HT-29 (cell line): Measurements from ENCODE around the gene BAK1. TPM values are rescaled to one million over a fixed set of nuclear protein-coding genes. Genes with fewer than 3 reads are reported as not detected.
A peak's percentile ranks its signal among the peaks of the same experiment; 100 is the strongest.

Experiments used
- DNase-seq: peaks from one replicate; pipeline ENCODE4 v3.0.0-alpha.2; 2015; ENCODE audit warnings: low spot score
- total RNA-seq: library from RNA; depleted of rRNA; stranded (reverse); fragments of >200 nt; shearing (Covaris generic); gene quantifications from 2 replicates; pipeline ENCODE4 v1.2.3, GENCODE V29; 2014

Gene BAK1
- total RNA-seq, 1 experiment from 2014 or later = 27.8 TPM

DNA sequence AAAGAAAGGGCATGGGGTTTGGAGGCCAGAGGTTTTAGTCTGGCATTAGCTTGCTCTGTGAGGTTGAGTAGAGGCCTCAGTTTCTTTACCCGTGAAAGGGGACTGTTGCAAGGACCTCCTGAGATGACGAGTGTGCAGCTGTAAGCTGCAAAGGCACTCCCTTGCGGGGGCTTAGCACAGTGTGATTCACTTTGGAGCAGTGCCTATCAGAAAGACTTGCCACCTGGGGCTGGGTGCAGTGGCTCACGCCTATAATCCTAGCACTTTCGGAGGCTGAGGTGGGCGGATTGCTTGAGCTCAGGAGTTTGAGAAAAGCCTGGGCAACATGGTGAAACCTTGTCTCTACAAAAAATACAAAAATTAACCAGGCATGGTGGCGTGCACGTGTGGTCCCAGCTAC, 7.5 kb upstream of the BAK1 start:
- no peak for DNase-seq

DNA sequence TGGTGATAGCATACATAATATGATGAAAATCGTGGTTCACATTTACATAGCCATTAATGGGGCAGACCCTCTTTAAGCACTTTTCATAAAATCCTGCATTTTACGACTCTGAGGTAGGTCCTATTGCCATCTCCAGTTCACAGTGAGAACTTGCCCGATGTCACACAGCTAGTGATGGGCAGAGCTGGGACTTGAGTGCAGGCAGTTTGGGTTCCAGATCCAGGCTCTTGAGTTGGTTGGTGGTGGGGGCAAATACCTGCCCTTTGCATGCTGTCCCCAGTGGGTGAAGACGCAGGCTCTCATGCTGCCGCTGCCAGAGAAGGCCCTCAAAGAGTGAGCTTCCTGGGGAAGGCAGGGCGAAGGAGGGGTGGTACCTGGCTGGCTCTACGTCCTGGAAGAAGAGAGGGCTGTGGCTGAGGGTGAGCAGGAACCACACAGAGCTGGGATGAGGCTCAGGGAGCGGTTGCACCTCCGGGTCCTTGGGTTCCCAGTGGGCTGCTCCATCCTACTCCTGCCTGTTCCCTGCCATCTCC, 6.1 kb upstream of the BAK1 start:
- DNase-seq = no peak

DNA sequence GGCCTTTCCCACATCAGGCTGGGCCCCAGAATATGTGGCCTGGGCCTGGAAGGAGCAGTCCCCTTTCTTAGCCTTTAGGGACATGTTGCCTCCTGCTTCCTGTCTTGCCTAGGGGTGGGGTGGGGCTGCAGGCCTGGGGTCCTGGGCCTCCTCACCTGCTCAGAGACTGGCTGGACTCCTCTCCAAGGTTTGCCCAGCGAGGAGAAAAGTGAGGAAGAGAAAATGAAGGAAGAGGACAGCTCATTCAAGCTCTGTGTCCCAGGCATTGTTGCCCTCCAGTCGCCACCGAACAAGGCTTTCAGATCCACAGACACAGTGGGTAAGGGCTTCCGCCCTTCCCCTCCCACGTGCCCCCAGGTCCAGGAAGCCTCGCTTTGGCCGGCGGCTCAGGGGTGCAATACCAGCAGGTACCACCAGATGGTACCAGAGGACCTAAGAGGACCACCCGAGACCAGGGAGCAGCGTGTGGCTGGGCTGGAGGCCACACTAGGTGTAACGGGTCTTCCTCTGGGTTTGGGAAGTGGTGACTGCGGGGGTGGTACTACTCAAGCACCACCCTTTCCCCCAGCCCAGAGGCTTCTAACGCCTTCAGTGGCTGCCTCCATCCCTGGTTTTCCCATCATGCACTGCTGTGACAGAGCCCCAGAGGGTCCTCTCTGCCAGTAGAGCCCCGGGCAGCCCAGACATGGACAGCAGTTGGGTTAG, 5.5 kb upstream of the BAK1 start:
- peak; percentile 91 for DNase-seq

DNA sequence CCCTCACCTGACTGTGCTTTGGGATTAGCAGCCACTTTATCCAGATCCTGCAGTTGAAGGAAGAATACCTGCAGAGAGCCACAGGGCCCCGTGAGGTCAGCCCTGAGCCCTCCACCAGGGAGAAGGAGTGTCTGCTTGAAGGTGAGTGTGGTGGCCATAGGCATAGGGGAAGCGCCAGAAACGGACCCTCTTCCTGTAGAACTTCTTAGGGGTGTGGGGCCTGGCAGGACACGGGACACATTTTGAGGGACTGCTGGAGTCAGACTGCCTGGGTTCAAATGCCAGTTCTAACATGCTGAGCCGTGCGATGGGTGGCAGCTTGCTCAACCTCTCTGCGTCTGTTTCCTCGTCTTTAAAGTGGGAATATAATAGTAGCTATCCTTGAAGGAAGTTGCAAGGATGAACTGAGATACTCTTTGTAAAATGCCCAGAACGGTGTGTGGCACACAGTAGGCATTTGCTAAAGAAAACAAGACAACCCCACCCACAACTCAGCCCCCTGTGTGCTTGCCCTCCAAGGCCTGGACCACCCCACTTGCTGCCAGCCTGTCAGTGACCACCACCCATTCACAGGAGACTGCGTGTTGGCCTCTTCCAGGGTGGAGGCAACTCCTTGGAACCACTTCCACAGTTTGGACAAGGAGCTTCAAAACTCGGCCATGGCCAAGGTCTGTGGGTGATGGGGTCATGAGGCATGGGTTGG, 4.8 kb upstream of the BAK1 start:
- no peak for DNase-seq

- no peak for DNase-seq
Measured at GRCh38 chr6:33583591-33584155, 3.6 kb upstream of the BAK1 start.

DNA sequence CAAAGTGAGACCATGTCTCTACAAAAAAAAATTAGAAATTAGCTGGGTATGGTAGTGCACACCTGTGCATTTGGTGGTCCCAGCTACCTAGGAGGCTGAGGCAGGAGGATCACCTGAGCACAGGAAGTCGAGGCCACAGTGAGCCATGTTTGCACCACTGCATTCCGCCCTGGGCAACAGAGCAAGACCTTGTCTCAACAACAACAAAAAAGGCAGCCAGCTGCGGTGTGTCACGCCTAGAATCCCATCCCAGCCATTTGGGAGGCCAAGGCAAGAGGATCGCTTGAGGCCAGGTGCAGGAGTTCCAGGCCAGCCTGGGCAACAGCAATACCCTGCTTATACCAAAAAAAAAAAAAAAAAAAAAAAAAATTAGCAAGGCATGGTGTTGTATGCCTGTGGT, 1.1 kb upstream of the BAK1 start:
- DNase-seq = no peak

GRCh38 chr6:33578588-33579011, 1.5 kb downstream of the BAK1 start:
- DNase-seq = no peak

GRCh38 chr6:33578164-33578563, 1.9 kb downstream of the BAK1 start:
- DNase-seq = no peak

DNA sequence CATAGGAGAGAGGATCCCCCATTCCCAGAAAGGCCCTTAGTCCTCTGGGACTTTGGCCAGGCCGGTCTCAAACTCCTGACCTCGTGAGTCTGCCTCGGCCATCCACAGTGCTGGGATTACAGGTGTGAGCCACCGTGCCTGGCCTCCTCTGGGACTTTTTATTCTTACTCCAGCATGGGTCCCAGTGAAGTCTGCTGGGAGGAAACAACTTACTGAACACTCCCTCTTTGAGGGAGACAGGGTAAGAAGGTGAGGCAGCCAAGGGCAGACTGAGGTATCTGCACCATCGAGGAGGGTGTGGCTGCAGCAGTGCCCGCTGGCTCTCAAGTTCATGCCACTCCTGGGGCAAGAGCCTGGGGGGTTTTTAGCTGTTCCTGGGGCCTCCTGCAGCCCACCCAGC, 2.4 kb downstream of the BAK1 start:
- no peak for DNase-seq

DNA sequence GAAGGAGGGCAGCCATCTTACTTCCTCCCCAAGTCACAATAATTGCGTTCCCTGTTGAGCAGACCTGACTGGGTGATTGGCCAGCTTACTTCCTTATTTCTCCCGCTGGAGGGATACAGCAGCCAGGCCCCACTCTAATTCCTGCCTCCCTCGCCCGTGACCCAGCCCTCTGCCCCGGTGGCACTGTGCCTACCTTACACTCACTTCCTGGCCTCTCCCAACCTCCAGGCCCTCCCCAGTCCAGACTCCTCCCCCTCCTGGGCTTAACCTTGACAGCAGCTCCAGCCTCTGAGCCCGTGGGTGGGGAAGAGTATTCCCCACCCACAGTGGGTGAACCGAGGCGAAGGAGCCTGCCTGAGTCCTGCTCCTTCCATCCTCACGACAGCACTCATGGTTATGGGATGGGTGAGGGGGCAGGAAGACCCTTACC, 3.0 kb downstream of the BAK1 start:
- peak; percentile 89 for DNase-seq

- DNase-seq = no peak
Measured at GRCh38 chr6:33576668-33577067, 3.4 kb downstream of the BAK1 start.

- no peak for DNase-seq
Measured at GRCh38 chr6:33575211-33575610, 4.9 kb downstream of the BAK1 start.

GRCh38 chr6:33571637-33572316, 8.3 kb downstream of the BAK1 start:
- DNase-seq = no peak

DNA sequence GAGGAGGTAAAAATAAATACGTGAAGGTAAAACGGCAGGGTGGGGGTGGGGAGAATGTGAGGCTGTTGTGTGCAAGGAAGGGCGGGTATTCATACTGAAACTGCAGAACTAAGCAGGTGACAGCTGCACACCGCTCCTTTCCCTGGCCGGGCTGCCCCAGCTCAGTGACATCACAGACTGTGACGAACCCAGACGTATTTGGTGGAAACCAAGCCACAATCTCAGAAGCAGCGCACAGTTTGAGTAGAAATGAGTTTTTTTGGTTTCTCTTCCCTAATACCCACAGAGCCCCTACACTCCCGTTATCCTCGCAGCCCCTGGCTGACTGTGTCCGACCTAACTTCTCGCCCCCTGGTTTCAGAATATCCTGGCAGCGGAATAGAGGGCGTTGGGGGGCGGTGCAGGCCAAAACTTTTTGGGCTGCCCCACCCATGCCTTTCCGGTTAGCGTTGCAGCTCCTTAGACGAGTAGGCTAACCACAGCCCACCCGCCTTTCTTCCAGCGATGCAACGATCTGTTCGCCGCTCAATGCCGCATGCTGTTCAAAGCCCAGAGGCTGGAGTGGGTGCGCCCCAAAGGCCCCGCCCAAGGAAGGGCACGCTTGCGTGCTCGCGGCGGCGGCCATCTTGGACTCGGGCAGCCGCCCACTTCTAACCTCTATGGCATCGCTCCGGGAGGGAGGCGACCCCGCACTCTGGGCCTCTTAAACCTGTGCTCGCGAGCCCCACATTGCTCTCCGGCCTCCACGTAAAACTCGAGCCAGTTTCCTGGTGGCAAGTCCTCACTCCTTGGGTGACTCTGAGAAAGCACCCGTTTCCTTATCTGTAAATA, 9.1 kb downstream of the BAK1 start:
- peak; percentile 72 for DNase-seq

- DNase-seq = no peak
Measured at GRCh38 chr6:33568826-33569570, 11.1 kb downstream of the BAK1 start.

GRCh38 chr6:33567836-33568235, 12.2 kb downstream of the BAK1 start:
- DNase-seq = no peak

DNA sequence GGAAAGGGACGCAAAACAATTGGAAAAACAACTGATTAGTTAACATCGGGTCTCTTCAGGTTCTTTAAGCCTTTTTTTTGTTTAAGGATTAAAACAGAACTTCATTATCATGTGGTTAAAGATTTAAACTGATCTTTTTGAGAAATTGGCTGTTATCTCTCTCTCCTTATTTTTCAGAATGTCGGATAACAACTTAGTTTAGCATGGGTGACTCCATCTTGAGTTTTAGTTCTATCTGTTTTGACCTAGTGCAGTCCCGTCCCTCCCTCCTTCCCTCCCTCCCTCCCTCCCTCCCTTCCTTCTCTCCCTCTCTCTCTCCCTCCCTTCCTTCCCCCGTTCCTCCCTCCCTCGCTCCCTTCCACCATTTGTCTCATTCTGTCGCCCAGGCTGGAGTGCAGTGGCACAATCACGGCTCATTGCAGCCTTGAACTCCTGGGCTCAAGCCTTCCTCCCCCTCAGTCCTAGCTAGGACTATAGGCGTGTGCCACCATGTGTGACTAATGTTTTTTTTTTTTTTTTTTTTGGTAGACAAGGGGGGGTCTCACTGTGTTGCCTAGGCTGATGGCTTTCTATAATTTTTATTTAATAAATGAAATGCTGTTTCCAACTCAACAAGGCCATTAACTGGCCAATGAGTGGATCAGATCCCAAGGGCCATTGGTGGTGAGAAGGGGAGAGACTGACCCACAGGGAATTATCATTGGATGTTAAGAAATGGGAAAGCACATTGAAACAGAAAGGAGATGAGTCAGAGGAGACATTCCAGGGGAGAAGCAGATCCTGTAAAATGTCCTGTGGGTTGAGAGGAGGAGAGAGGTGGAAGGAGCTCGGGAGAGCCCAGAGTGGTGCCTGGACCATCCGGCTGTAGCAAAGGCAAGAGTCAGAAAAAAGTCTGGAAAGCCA, 13.6 kb downstream of the BAK1 start:
- DNase-seq = no peak

- DNase-seq = no peak
Measured at GRCh38 chr6:33558801-33559200, 21.3 kb downstream of the BAK1 start.

DNA sequence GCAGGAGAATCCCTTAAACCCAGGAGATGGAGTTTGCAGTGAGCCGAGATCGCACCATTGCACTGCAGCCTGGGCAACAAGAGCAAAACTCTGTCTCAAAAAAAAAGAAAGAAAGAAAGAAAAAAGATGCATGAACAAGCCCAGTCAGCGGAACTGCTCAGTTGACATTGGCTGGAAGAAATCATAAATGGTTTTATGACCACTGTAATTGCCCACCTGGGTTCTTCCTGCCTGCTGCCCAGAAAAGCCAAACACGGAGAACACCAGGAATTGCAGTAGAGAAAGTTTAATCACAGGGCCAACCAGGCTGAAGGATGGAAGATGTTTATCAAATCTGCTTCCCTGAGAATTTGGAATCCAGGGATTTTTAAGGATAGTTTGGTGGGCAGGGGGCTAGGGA, 22.7 kb downstream of the BAK1 start:
- DNase-seq = no peak
